Fibroblast of gingiva (primary cell): ENCODE data around the gene TTN.
A peak's percentile ranks its signal among the peaks of the same experiment; 100 is the strongest.
"Not testable (repeated sequence)": the region's sequence is repeated elsewhere in the genome, so short reads cannot be mapped to it uniquely, and the experiment has no call there.

Source experiments
- DNase-seq: peaks from one replicate; pipeline ENCODE4 v3.0.0-alpha.2; 2011; ENCODE audit warnings: low read depth

The TTN gene

GRCh38 chr2:178658480-178658879 is 148.7 kb downstream of the TTN start:
- not testable (repeated sequence) for DNase-seq

GRCh38 chr2:178650554-178650953 is 156.7 kb downstream of the TTN start:
- no peak for DNase-seq

- DNase-seq: no peak
Measured at GRCh38 chr2:178644919-178645318, 162.3 kb downstream of the TTN start.

- no peak for DNase-seq
Measured at GRCh38 chr2:178641498-178641897, 165.7 kb downstream of the TTN start.

- DNase-seq: no peak
Measured at GRCh38 chr2:178635897-178636296, 171.3 kb downstream of the TTN start.

GRCh38 chr2:178632729-178633128 is 174.5 kb downstream of the TTN start:
- no peak for DNase-seq

GRCh38 chr2:178630581-178630980 is 176.6 kb downstream of the TTN start:
- DNase-seq: no peak

- DNase-seq: no peak
Measured at GRCh38 chr2:178629463-178629862, 177.8 kb downstream of the TTN start.

- no peak for DNase-seq
Measured at GRCh38 chr2:178628605-178629004, 178.6 kb downstream of the TTN start.

- no peak for DNase-seq
Measured at GRCh38 chr2:178627401-178627800, 179.8 kb downstream of the TTN start.

- no peak for DNase-seq
Measured at GRCh38 chr2:178615969-178616368, 191.3 kb downstream of the TTN start.

- DNase-seq: no peak
Measured at GRCh38 chr2:178602901-178603300, 204.3 kb downstream of the TTN start.

- no peak for DNase-seq
Measured at GRCh38 chr2:178592655-178593054, 214.6 kb downstream of the TTN start.

- DNase-seq: no peak
Measured at GRCh38 chr2:178589335-178589734, 217.9 kb downstream of the TTN start.

GRCh38 chr2:178584666-178585065 is 222.6 kb downstream of the TTN start:
- DNase-seq: no peak

GRCh38 chr2:178579006-178579405 is 228.2 kb downstream of the TTN start:
- DNase-seq: peak; percentile 9

GRCh38 chr2:178574789-178575188 is 232.4 kb downstream of the TTN start:
- DNase-seq: no peak

- DNase-seq: no peak
Measured at GRCh38 chr2:178568227-178568626, 239.0 kb downstream of the TTN start.

GRCh38 chr2:178553047-178553446 is 254.2 kb downstream of the TTN start:
- DNase-seq: peak; percentile 75

- DNase-seq: no peak
Measured at GRCh38 chr2:178550352-178550751, 256.9 kb downstream of the TTN start.

- DNase-seq: no peak
Measured at GRCh38 chr2:178542569-178542968, 264.7 kb downstream of the TTN start.

- DNase-seq: no peak
Measured at GRCh38 chr2:178542161-178542560, 265.1 kb downstream of the TTN start.

GRCh38 chr2:178536037-178536436 is 271.2 kb downstream of the TTN start:
- no peak for DNase-seq

GRCh38 chr2:178531168-178531567 is 276.1 kb downstream of the TTN start:
- no peak for DNase-seq

- DNase-seq: no peak
Measured at GRCh38 chr2:178530625-178531142, 276.5 kb downstream of the TTN start.
